Measurements from ENCODE around the gene ZNF688.

- TF ChIP-seq CTCF (IDR thresholded peaks at IDR 0.05; ENCODE audit: low read length), result no peak
- TF ChIP-seq EZH2 (optimal IDR thresholded peaks at IDR 0.05; ENCODE audit: low read depth, low read length), result no peak
These were observed 43.8 kb downstream of the ZNF688 start for GRCh38 chr16:30527635-30528178.

Data from MM.1S (cell line).